ENCODE results near the gene LST1. TPM values are rescaled to one million over a fixed set of nuclear protein-coding genes. Genes with fewer than 3 reads are reported as not detected.

Gene LST1
- total RNA-seq, 1 experiment from 2014 or later, result not detected

GRCh38 chr6:31567531-31568370 is 18.3 kb upstream of the LST1 start:
- H3K4me1 Mint-ChIP-seq (ENCODE audit: insufficient read depth, unreplicated experiment), result peaks cover 6% of the 10 kb centered on the region

GRCh38 chr6:31568537-31568961 is 17.5 kb upstream of the LST1 start:
- Mint-ChIP-seq H3K27me3 (ENCODE audit: insufficient read depth, unreplicated experiment) (peaks cover 26% of the 10 kb centered on the region), H3K27ac (ENCODE audit: low read depth, unreplicated experiment) (no peak overlapping the region), H3K4me3 (ENCODE audit: unreplicated experiment) (no peak overlapping the region), H3K36me3 (ENCODE audit: insufficient read depth, unreplicated experiment) (no peaks in the 10 kb centered on the region), H3K4me1 (ENCODE audit: insufficient read depth, unreplicated experiment) (peaks cover 6% of the 10 kb centered on the region), H3K9me3 (ENCODE audit: unreplicated experiment) (no peaks in the 10 kb centered on the region)
- POLR2A ChIA-PET, result no interaction called here
- intact Hi-C loops (cut with micrococcal nuclease), result no loop called here
- no peak for TF ChIP-seq CTCF (IDR thresholded peaks at IDR 0.05; ENCODE audit: unreplicated experiment)
- CTCF ChIA-PET, result interaction anchor here (0.6 kb wide), 1 partner anchor 371 kb away, joined by 3 read pairs; no protein-coding TSS in a partner anchor
- no peak for DNase-seq (ENCODE audit: unreplicated experiment)
- BruUV-seq (replicated peaks), result no TSS peak

More at GRCh38 chr6:31567531-31568370, 18.3 kb upstream of the LST1 start:
- Mint-ChIP-seq H3K9me3 (ENCODE audit: unreplicated experiment) (no peaks in the 10 kb centered on the region), H3K27me3 (ENCODE audit: insufficient read depth, unreplicated experiment) (peaks cover 18% of the 10 kb centered on the region), H3K36me3 (ENCODE audit: insufficient read depth, unreplicated experiment) (no peaks in the 10 kb centered on the region), H3K4me3 (ENCODE audit: unreplicated experiment) (no peak overlapping the region), H3K27ac (ENCODE audit: low read depth, unreplicated experiment) (no peak overlapping the region)
- ChIA-PET CTCF (interaction anchor here (0.5 to 0.7 kb wide), 3 partner anchors 282 to 372 kb away, joined by 3 read pairs; no protein-coding TSS in a partner anchor), POLR2A (no interaction called here)
- no peak for DNase-seq (ENCODE audit: unreplicated experiment)
- intact Hi-C loops (cut with micrococcal nuclease), result no loop called here
- no TSS peak for BruUV-seq (replicated peaks)
- TF ChIP-seq CTCF (IDR thresholded peaks at IDR 0.05; ENCODE audit: unreplicated experiment), result no peak

GRCh38 chr6:31569861-31570536 is 16.1 kb upstream of the LST1 start:
- H3K36me3 Mint-ChIP-seq (ENCODE audit: insufficient read depth, unreplicated experiment), result no peaks in the 10 kb centered on the region
- H3K27me3 Mint-ChIP-seq (ENCODE audit: insufficient read depth, unreplicated experiment), result peaks cover 38% of the 10 kb centered on the region
- DNase-seq (ENCODE audit: unreplicated experiment), result no peak
- no peak for TF ChIP-seq CTCF (IDR thresholded peaks at IDR 0.05; ENCODE audit: unreplicated experiment)
- H3K27ac Mint-ChIP-seq (ENCODE audit: low read depth, unreplicated experiment), result no peak overlapping the region
- POLR2A ChIA-PET, result interaction anchor here (0.6 to 1.0 kb wide), 3 partner anchors 8 to 29 kb away, joined by 3 read pairs; partner anchors contain the start of gene DDX39B
- CTCF ChIA-PET, result interaction anchor here (0.5 to 2.4 kb wide), 4 partner anchors 11 to 204 kb away, joined by 3 to 13 read pairs (median 6); no protein-coding TSS in a partner anchor
- H3K4me3 Mint-ChIP-seq (ENCODE audit: unreplicated experiment), result no peak overlapping the region
- H3K9me3 Mint-ChIP-seq (ENCODE audit: unreplicated experiment), result no peaks in the 10 kb centered on the region
- peaks cover 6% of the 10 kb centered on the region for H3K4me1 Mint-ChIP-seq (ENCODE audit: insufficient read depth, unreplicated experiment)
- BruUV-seq (replicated peaks), result no TSS peak
- intact Hi-C loops (cut with micrococcal nuclease), result no loop called here

Measured in MCF 10A (cell line).